NCI-H1092 (cell line): ENCODE measurements around the gene IGF2BP2.
"Not testable (repeated sequence)": the region's sequence is repeated elsewhere in the genome, so short reads cannot be mapped to it uniquely, and the experiment has no call there.

Experiments
- DNase-seq: peaks from one replicate; lab custom pipeline; 2025; lab: John Stamatoyannopoulos, UW

Gene IGF2BP2

DNA sequence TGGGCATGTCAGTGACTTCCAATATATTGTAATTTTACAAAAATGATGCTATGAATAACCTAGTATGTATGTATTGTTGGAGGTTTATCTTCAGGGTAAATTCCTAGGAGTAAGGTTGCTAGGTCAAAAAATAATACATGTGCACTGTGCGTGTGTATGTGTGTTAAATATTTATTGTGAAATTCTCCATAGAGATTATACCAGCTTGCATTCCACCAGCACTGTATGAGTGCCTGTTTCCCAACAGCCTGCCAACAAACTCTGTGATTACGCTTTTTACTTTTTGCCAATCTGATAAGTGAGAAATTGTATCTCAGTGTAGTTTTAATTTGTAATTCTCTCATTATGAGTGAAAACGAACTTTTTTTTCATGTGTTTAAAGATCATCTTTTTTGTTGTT is 12.6 kb upstream of the IGF2BP2 start:
- no peak for DNase-seq

DNA sequence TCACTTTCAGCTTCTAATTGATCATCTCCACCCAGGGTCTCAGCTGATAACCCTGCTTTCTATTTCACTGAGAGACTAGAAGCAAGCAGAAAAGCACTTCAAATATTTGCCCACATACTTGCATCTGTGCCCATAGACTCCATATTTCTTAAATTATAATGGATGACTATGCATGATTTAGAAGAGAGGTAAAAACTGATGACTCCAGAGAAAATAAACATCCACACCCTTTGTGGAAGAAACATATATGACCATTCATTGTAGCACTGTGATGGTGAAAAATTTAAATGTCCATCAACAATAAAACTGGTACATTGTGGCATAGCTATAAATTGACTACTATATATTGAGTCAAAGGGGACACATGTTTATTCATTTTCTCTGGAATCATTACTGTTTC is 7.1 kb upstream of the IGF2BP2 start:
- no peak for DNase-seq

DNA sequence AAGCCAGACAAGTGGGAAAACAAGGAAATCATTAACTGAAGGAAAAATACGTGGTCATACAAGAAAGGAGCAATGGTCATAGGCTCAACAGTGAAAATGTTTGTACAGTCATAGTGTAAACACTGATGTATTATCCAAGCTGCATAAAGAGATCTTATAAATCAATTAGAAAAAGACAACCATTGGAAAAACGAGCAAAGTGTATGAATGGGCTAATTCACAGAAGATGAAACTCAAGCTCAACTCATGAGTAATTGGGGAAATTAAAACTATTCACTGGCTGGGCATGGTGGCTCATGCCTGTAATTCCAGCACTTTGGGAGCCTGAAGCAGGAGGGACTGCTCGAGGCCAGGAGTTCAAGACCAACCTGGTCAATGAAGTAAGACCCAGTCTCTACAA is 6.4 kb upstream of the IGF2BP2 start:
- DNase-seq, result no peak

DNA sequence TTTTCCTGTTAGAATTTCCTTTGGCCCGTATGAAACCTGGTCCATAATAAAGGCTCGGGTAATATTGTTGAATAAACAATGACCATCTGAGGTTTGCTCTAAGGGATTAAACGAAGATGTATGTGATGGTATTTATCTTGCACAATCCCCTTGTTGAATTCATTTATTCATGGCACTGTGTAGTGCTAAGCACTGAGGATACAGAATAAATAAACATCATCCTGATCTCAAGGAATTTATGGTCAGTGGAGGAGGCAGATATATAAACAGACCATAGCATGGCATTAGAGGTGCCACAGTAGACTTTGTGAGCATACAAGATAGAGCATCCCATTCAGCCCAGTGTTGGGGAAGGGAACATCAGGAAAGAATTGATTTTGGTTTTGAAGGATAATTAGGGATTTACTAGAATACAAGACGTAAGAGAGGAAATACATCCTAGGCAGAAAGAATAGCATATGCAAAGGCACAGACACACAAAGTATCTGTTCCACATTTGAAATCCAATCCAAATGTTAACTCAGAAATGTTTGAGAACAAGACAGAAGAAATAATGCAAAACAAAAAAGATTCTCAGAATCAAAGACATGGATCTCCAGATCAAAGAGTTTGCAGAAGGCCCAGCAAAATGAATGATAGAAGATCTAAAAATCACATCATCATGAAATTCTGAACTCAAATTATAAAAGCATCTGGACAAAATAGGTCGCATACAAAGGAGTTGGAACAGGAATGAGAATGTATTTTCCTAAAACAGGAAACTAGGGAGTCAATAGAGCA is 5.4 kb upstream of the IGF2BP2 start:
- DNase-seq, result no peak

DNA sequence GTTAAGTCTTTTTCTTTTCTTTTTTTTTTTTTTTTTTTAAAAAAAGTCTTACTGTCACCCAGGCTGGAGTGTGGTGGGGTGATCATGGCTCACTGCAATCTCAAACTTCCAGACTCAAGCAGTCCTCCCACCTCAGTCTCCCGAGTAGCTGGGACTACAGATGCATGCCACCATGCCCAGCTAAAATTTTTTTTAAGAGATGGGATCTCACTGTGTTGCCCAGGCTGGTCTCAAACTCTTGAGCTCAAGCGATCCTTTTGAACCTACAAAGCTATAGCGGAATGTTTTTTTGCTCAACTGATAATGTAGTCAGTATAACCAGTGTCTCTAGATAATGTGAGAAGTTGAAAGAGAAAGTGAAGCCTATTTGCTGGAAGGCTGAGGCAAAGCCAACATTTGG is 3.9 kb upstream of the IGF2BP2 start:
- DNase-seq, result no peak

DNA sequence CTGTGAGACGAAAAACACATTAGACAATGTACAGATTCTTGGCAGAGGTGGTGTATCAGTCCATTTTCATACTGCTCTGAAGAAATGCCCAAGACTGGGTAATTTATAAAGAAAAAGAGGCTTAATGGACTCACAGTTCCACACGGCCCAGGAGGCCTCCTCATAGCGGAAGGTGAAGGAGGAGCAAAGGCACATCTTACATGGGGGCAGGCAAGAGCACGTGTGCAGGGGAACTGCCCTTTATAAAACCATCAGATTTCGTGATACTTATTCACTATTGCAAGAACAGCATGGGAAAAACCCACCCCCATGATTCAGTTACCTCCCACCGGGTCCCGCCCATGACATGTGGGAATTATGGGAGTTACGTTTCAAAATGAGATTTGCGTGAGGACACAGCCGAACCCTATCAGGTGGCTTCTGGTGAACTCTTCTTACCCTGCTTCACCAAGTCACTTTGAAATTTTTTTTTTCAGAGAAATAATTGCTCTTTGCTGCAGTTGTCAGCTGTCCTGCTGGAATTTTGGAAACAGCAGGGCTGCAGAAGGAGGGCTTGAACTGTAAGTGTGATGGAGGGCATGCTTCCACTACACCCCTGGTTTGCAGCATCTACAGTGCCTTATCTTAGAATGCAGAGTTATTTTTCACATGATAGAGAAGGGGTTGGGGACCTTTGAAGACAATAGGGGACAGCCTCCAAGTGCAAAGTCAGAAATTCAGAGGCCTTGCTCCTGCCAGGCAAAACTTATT is 2.9 kb upstream of the IGF2BP2 start:
- DNase-seq, result no peak

DNA sequence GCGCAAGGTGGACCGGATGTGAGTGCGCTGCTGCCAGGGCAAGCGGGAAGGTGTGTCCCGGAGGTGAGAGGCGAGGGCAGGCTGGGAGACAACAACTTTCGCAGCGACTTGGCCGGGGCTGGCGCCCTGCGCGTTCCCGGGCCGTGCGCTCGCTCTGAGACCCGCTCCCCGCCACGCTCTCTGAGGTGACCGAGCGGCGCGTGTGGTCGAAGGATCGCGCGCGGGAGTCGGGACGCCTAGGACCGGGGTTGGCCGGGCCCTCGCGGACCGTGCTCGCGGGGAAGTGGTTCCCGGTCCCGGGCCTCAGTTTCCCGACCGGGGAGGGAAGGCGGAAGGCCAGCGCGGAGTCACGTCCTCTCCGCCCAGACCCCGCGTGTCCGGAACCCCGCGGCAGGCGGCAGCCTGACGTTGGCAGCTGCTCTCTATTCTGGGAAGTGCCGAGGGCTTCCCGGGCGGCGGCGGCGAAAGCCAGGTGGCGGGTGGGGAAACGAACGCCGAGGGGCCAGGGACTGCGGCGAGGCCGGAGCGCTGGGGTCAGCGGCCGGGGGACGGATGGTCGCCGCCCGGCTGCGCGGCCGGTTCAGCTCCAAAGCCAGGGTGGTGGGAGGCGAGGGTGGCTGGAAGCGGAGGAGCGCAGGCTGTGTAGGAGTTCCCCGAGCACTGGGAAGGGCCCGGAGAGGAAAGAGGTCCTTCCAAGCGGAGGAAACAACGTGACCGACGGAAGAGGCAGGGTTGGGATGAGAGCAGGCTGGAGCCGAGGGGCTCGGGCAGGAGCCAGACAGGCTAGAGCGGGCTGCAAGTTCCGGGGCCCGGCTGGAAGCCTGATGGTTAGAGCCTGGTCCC is 1.0 kb upstream of the IGF2BP2 start:
- DNase-seq, result no peak

DNA sequence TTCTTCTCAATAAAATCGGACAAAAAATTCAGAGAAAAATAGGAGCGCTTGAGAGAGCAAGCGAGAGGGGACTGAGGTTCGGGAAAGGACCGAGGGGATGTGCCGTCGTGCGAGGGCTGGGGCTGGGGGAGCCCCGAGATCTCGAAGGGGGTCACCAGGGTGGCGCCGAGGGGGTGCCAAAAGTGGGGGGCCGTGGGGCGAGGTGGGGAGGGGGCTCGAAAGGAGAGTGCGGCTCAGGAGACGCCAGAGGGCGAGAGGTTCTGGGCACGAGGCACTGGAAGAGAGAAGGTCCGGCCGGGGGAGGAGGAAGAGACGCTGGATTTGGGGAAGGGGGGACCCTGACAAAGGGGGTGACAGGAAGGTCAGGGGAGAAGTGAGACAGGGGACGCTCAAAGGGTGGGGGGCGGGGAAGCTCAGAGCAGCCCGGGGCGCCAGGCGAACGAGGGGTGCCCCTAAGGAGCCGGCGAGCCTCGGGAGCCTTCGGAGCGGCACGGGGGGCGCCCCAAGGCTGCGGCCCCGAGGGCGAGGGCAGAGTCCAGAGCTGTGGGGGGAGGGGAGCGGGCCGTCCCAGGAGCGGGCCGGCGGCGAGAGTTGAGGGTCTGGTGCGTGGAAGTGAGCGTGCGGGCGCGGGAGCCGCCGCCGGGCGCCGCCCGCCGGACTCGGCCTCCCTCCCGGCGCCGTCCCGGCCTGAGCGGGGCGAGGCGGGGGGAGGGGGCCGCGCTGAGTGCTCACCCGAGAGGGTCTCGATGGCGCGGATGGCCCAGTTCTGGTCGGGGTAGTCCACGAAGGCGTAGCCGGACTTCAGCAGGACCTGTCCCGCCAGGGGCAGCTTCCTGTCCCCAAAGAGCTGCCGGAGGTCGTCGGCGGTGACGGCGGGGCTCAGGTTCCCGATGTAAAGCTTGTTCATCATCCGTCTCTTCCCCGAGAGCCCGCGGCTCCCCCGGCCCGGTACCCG is 514 bp downstream of the IGF2BP2 start:
- no peak for DNase-seq

DNA sequence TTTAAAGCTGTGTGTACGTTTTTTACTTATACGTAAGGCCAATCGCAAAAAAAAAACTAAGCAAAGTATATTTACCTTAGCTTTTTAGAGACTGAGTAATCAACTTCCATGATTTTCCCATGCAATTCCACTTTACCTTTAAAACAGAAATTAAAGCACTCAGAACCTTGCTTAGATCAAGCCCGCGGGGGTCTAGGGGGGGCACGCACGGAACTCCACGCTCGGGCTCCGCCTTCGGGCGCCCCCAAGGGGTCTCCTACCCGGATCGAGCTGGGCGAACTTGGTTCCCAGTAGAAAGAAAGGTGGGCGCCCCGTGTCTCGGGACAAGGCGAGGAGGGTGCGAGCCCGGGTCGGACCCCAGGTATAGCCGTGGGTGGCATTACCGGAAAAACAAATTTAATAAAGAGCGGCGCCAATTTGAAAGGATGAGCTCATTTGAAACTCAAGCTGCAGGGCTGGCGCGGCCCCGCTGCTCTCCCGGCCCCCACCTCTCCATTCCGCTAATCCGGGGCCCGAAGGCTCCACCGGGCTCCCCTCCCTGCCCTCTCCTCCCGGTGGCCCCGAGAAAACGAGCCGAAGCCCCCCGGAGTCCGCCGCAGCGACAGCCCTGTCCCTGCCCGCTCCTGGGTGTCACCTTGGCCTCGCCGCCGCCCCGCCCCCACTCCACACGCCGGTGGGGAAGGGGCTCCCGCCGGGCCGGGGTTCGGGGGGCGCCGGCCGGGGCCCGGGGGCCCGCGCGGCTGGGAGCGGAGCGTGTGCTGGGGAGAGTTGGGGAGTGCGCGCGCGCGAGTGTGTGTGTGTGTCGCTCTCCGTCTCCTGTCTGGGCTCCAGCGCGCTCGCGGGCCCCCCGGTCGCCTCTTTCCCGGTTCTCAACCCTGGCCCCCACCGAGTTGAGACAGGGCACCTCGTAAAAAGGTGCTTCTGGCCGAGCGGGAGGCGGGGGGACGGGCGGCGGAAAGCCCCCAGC is 1.5 kb downstream of the IGF2BP2 start:
- no peak for DNase-seq

DNA sequence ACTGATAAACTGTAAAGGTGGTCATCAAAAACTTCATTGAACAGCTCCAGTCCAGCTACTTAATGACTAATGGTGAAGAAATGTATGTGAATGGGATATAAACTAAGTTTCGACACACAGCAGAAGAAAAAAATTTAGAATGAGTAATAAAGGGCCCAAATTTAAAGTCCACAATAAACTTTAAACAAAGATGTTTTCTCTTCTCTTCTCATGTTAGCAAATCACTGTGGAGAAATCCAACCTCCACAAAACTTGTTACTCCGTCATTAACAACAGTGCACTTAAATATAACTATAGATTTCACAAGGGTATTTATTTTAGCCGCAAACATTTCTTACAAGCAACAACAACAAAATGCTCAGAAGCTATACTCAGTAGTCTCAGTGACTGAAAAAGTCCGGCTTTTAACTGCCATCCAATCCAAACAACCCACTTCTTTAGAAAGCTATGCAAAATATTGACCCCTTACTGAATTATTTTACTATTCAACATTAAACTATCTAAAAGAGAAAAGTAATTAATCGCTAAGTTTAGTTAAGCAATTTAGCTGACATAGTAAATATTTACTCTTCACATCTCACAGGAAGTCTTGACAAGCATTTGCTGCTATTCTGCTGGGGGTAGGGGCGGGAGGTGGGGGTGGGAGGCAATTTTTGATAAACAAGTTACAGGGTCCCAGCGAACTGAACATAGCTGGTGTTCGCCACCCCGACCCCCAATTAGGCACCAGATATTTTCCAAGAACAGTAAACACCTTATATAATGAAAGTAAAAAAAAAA is 2.4 kb downstream of the IGF2BP2 start:
- DNase-seq, result no peak

DNA sequence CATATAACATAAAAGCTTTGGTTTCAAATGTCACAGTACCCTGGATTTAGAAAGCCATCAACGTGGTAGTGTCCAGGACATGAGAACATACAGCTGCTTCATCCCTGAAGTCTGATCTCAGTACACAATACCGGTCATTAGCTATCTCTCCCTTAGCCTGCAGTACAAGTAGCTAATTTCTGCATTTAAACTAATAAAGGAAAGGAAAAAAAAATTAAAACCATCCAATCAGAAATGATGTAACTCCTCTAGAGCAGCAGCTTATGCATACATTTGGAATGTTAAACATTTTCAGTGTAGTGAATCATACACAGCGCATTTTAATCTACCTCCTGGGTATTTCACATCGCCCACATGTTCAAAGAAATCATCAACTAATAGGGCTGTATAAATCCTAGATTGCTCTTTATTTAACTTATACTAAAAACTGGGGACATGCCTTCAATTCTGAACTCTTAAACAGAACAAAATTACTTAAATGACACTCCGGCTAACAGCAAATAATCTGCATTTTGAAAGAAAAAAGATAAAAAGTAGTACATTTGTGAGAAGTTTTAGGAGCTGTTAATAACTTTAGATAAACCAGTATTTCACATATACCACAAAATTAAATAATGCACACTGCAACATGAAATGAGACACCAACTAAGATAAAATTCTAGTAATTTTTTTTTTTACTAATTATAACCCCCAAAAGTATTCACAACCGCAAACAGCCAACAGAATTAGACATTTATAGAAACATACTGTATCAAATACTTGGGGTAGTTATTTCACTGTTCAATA is 3.7 kb downstream of the IGF2BP2 start:
- no peak for DNase-seq

DNA sequence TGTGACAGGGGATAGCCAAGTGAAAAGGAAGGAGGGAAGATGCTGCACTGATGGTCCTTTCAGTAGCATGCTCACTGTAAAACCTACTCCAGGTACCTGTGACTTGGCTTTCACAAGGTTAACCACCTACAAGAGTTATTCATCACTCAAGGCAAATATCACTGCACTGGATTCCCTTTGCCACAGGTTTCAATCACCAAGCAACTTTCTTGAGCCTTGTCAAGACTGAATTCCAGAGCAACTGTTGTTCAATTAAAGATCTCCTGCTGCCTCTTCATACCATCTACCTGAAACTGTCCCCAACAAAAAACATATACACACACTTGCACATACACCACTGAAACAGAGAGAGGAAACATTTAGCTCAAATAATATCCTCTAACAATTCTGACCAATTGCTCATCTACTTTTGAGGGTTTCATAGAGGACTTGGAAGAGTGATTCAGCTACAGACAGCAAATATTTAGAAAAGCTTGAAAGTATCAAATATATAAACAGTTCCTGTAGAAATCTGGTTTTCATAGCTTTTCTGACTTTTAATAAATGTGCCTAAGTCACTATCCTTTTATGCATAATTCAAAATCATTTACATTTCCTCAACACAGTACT is 6.5 kb downstream of the IGF2BP2 start:
- no peak for DNase-seq

DNA sequence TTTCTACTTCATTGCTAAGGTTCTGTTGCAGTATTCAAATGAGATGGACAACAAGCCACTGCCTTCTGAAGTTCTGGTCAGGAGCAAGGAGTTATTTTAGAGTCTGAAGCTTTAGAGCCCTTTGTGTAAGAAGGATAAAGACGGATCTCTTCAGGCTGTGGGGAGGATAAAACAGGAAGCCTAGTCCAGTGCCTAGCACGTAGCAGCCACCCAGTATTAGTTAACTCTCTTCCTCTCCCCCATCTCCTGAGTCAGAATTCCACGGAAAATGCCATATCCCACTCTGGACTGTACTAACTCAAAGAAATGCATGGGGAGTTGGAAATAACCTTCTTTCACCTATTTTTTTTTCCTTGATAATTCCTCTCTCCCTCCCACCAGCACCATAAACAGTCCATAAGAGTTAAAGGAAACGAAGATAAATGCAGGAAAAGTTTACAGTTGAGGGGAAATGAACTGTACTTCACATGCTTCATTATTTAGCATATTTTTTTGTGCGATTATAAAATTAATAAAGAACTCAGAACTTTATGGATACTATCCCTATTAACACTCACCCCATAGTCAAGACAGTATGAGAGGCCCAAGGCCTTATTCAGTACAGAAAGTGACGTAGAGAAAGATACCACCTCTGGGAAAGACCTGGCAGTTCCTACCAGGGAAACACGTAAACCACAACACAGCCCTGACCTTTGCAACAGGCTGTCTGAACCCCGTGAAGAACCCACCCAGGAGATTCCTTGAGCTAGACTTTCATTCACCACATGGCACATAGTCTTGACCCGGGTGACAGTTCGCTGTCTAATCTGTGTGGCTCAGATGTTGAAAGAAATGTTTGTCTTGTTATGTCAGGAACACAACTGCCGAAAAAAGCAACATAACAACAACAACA is 9.2 kb downstream of the IGF2BP2 start:
- no peak for DNase-seq

DNA sequence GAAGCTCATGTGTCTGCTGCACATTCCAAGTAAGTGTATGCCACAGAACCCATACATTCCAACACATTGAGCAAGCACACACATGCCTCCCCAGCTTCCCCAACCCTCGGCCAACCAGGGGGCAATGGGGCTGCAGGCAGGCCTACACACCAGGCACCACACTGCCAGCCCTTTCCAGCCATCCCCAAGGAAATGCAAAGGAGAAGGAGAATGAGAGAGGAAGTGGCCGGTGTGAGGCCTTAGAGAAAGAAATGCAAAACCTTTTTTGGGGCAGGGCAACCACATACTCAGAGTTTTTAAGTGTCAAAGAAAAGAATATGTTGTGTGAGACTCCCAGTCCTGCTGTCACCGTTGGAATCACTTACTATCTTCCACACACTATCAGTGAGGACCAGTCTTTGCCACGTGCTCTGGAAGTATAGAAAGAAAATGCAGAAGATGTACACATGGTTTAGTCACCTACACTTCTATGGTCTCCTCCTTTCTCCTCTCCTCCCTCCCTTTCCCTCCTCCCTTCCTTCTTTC is 11.1 kb downstream of the IGF2BP2 start:
- DNase-seq, result no peak

DNA sequence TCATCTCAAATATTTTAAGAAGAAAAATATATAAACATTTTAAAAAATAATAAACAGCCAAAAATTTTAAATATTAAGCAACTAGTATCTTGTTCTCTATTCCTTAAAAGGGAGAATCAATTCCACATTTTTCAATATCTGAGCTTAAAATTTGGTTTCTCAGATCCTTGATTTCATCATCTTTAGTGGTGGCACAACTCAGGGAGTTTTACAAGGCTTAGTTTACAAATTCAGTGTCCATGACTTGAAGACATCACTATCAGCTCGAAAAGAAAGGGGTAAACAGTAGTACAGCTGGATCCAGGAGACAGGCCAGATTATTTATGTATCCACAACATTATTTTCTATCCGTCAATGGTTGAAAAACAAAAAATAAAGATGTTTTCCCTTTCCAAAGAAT is 11.6 kb downstream of the IGF2BP2 start:
- DNase-seq, result no peak

DNA sequence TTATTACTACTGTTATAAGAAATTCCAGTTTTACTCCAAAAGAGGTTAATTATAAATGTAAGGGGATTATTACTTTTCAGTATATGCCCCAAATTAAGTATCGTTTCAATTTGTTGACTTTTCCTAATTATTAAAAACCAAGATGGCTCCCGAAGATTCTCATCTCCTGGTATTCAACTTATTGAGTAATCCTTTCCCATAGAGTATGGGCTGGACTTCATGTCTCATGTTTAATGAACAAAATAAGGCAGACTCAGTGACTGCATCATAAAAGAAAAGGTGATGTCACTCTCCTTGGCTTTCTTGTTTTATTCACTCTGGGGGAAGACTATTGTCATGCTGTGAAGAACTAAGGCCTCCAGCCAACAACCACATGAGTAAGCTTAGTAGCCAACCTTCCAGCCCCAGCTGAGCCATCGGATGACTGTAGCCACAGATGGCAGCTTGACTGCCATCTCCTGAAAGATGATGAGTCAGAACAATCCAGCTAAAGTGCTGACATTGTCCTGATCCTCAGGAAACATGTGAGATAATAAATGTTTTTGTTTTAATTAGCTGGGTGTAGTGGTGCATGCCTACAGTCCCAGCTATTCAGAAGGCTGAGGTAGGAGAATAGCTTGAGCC is 17.3 kb downstream of the IGF2BP2 start:
- DNase-seq, result no peak

DNA sequence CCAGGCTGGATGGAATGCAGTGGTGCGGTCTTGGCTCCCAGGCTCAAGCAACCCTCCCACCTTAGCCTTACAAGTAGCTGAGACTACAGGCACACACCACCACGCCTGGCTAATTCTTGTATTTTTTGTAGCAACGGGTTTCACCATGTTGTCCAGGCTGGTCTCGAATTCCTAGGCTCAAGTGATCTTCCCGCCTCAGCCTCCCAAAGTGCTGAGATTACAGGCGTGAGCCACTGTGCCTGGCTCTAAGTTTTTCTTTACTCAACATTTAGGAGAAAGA is 26.1 kb downstream of the IGF2BP2 start:
- not testable (repeated sequence) for DNase-seq
